Measurements from ENCODE around the gene SHB. TPM values are rescaled to one million over a fixed set of nuclear protein-coding genes. Genes with fewer than 3 reads are reported as not detected.

The SHB gene
- total RNA-seq, 2 experiments from 2014 or later = 1.1 to 1.2 TPM

- H3K4me1 Mint-ChIP-seq (ENCODE audit: low read depth) = peaks cover 33% of the 10 kb centered on the region
- peak overlapping the region; percentile 68 for H3K4me3 Mint-ChIP-seq
- DNase-seq (no peak), ATAC-seq (ENCODE audit: poor library complexity) (no peak)
- H3K9me3 ChIP-seq (ENCODE audit: control insufficient read depth in 1 of 2, insufficient read depth in 1 of 2, low read length in 2 of 2) = no peaks in the 10 kb centered on the region
- no peak for TF ChIP-seq CTCF (IDR thresholded peaks at IDR 0.05)
- intact Hi-C loops (cut with DNase I, micrococcal nuclease) = no loop called here
- peaks cover 14% of the 10 kb centered on the region for H3K36me3 Mint-ChIP-seq (ENCODE audit: low read depth)
- H3K9me3 Mint-ChIP-seq = no peaks in the 10 kb centered on the region
- no peaks in the 10 kb centered on the region for H3K36me3 ChIP-seq (ENCODE audit: insufficient read depth, low read length)
- POLR2A ChIA-PET = interaction anchor here (1.5 kb wide), 1 partner anchor 121 kb away, joined by 6 read pairs; the partner anchor contains the start of gene EXOSC3
- no peak overlapping the region for H3K27ac ChIP-seq (ENCODE audit: low read depth in 1 of 2, low read length in 2 of 2)
- no peaks in the 10 kb centered on the region for H3K27me3 ChIP-seq (ENCODE audit: control insufficient read depth in 1 of 2, insufficient read depth in 2 of 2, low read length in 2 of 2)
- peaks cover 22% of the 10 kb centered on the region for H3K4me1 ChIP-seq (ENCODE audit: insufficient read depth, low read length)
- no peak overlapping the region for H3K4me3 ChIP-seq (ENCODE audit: low read length)
- CTCF ChIA-PET = no interaction called here
- H3K27ac Mint-ChIP-seq = peak overlapping the region; percentile 63
- no peaks in the 10 kb centered on the region for H3K27me3 Mint-ChIP-seq
Measured at GRCh38 chr9:37905776-37906175, 163.3 kb downstream of the SHB start.

GRCh38 chr9:37905131-37905505 lies 163.9 kb downstream of the SHB start:
- no peaks in the 10 kb centered on the region for H3K9me3 Mint-ChIP-seq
- peaks cover 33% of the 10 kb centered on the region for H3K4me1 Mint-ChIP-seq (ENCODE audit: low read depth)
- peak overlapping the region; percentile 97 for H3K27ac Mint-ChIP-seq
- Histone ChIP-seq H3K36me3 (ENCODE audit: insufficient read depth, low read length) (no peaks in the 10 kb centered on the region), H3K27me3 (ENCODE audit: control insufficient read depth in 1 of 2, insufficient read depth in 2 of 2, low read length in 2 of 2) (no peaks in the 10 kb centered on the region), H3K27ac (ENCODE audit: low read depth in 1 of 2, low read length in 2 of 2) (no peak overlapping the region), H3K4me3 (ENCODE audit: low read length) (no peak overlapping the region), H3K9me3 (ENCODE audit: control insufficient read depth in 1 of 2, insufficient read depth in 1 of 2, low read length in 2 of 2) (no peaks in the 10 kb centered on the region), H3K4me1 (ENCODE audit: insufficient read depth, low read length) (peaks cover 23% of the 10 kb centered on the region)
- intact Hi-C loops (cut with DNase I, micrococcal nuclease) = no loop called here
- DNase-seq (no peak), ATAC-seq (ENCODE audit: poor library complexity) (no peak)
- peaks cover 17% of the 10 kb centered on the region for H3K36me3 Mint-ChIP-seq (ENCODE audit: low read depth)
- no peaks in the 10 kb centered on the region for H3K27me3 Mint-ChIP-seq
- POLR2A ChIA-PET = interaction anchor here (1.5 to 2.7 kb wide), 2 partner anchors 120 to 163 kb away, joined by 6 to 11 read pairs; partner anchors contain the start of genes EXOSC3 and SHB
- CTCF ChIA-PET = interaction anchor here (1.3 kb wide), 1 partner anchor 8 kb away, joined by 5 read pairs; no protein-coding TSS in a partner anchor
- peak overlapping the region; percentile 100 for H3K4me3 Mint-ChIP-seq
- no peak for TF ChIP-seq CTCF (IDR thresholded peaks at IDR 0.05)

GRCh38 chr9:37904445-37905130 lies 164.4 kb downstream of the SHB start:
- ChIA-PET POLR2A (interaction anchor here (1.5 to 2.7 kb wide), 2 partner anchors 120 to 164 kb away, joined by 6 to 11 read pairs; partner anchors contain the start of genes EXOSC3 and SHB), CTCF (interaction anchor here (0.8 to 1.3 kb wide), 2 partner anchors 9 to 103 kb away, joined by 3 to 5 read pairs; no protein-coding TSS in a partner anchor)
- H3K4me1 Mint-ChIP-seq (ENCODE audit: low read depth) = peaks cover 33% of the 10 kb centered on the region
- TF ChIP-seq CTCF (IDR thresholded peaks at IDR 0.05) = peak; percentile 46
- peak overlapping the region; percentile 97 for H3K27ac Mint-ChIP-seq
- no peaks in the 10 kb centered on the region for H3K27me3 ChIP-seq (ENCODE audit: control insufficient read depth in 1 of 2, insufficient read depth in 2 of 2, low read length in 2 of 2)
- peaks cover 19% of the 10 kb centered on the region for H3K36me3 Mint-ChIP-seq (ENCODE audit: low read depth)
- H3K27me3 Mint-ChIP-seq = no peaks in the 10 kb centered on the region
- ATAC-seq (ENCODE audit: poor library complexity) = no peak
- intact Hi-C loops (cut with DNase I, micrococcal nuclease) = loop anchor here in 1 of 2 experiments (5.0 kb wide), 3 partner anchors 102 to 1137 kb away; partner anchors contain the start of genes DCAF10 and POLR1E
- H3K27ac ChIP-seq (ENCODE audit: low read depth in 1 of 2, low read length in 2 of 2) = peak overlapping the region; percentile 57 to 70
- peaks cover 23% of the 10 kb centered on the region for H3K4me1 ChIP-seq (ENCODE audit: insufficient read depth, low read length)
- H3K9me3 Mint-ChIP-seq = no peaks in the 10 kb centered on the region
- H3K4me3 ChIP-seq (ENCODE audit: low read length) = peak overlapping the region; percentile 61
- H3K4me3 Mint-ChIP-seq = peak overlapping the region; percentile 100
- DNase-seq = peak in 2 of 14 experiments; percentile 3 to 48
- peaks cover 2% of the 10 kb centered on the region for H3K36me3 ChIP-seq (ENCODE audit: insufficient read depth, low read length)
- no peaks in the 10 kb centered on the region for H3K9me3 ChIP-seq (ENCODE audit: control insufficient read depth in 1 of 2, insufficient read depth in 1 of 2, low read length in 2 of 2)
